ENCODE data around the gene U2AF1.
A peak's percentile ranks its signal among the peaks of the same experiment; 100 is the strongest.
"Not testable (repeated sequence)": the region's sequence is repeated elsewhere in the genome, so short reads cannot be mapped to it uniquely, and the experiment has no call there.

The U2AF1 gene, protein sequence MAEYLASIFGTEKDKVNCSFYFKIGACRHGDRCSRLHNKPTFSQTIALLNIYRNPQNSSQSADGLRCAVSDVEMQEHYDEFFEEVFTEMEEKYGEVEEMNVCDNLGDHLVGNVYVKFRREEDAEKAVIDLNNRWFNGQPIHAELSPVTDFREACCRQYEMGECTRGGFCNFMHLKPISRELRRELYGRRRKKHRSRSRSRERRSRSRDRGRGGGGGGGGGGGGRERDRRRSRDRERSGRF
- long read RNA-seq, full-length matches to known transcripts: 102 of 114 reads
- long read RNA-seq, partial matches to known transcripts: 5 of 114 reads
- long read RNA-seq, other reads (novel, unspliced or antisense): 7 of 114 reads

DNA sequence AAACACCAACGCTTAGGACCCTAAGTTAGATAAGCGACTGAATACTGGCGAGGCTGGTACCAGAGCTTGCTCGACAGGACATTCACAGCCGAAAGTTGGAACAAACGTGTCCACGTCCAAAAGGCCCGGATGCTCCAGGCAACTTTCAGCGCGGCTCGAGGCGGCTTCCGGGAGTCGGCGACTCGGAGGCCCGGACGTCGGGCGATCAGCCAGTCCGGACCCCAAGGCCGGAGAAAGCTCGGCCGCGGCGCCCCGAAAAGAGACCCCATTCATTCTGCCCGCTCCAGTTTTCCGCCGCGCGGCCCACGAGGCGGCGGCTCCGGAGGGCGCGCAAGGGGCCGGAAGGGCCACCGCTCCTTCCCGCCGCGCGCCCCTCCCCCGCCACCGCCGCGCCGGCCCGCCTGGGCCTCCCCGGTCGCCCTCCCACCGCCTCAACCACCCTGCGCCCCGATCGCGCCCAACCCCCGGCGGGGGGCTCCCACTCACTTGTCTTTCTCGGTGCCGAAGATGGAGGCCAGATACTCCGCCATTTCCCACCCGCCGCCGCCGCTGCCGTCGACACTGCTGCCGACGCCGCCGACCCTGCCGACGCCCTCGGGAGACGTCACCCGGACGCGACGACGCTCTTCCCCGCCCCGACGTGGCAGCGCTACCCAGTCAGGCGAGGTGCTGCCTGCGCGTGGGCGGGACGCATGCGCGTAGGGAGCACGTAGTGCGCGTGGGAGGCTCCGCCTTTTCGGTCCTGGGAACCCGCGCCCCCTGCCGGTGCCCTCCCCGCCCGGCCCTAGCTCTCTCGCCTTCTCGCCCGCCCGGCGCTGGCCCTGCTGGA is at the start of gene U2AF1:
TSS of gene U2AF1 (minus strand) at position 606 of the 829 bp plus-strand sequence. CDS start at position 530, 76 bp downstream.
- Histone ChIP-seq H3K27ac (replicated peaks) (peak within 1 kb of the TSS; percentile 75), H3K4me3 (replicated peaks; ENCODE audit: insufficient read depth, low read length) (peak within 1 kb of the TSS; percentile 42)
- not testable (repeated sequence) for H3K27me3 ChIP-seq (ENCODE audit: insufficient read depth, poor library complexity, severe bottlenecking)
- peak in 1 of 2 experiments; percentile 50 for DNase-seq (ENCODE audit: low read depth in 1 of 2, low spot score in 1 of 2)

DNA sequence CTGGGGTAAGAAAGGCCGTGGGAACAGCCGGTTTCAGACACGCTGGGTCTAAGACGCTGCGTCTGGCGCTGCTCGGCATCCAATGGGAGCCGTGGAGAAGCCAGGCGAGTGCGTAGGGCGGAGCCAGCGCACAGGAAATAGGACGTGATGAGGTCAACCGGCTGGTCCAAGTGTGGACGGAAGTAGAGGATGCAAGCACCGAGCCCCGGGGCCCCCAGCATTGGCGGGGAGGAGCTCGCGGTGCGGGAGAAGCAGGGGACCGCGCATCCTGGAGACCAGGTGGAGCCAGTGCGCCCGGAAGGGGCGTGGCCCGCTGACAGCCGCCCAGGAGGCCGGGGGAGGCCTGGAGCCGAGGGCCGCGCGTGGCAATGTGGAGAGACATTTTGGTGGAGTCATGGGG is 46.2 kb upstream of the U2AF1 start:
- not testable (repeated sequence) for H3K27ac ChIP-seq (replicated peaks); H3K27me3 ChIP-seq (ENCODE audit: insufficient read depth, poor library complexity, severe bottlenecking); H3K4me3 ChIP-seq (replicated peaks; ENCODE audit: insufficient read depth, low read length); DNase-seq (ENCODE audit: low read depth in 1 of 2, low spot score in 1 of 2)

DNA sequence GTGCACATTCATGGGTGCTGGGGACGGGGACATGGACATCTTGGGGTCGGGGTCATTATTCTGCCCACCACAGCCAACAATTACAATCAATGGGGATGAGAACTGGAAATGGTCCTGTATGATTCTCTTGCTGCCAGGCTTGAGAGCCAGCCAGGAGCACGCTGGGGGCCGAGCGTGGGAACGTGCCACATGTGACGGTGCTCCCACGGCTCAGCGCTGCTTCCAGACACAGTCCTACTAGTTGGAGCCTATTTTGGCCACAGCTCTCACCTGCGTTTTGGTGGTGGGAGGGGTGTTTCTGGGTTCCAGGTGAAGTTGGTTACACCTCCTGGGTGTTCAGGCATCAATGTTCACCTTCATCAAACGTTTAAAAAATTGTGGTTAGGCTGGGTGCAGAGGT is 42.0 kb upstream of the U2AF1 start:
- H3K4me3 ChIP-seq (replicated peaks; ENCODE audit: insufficient read depth, low read length); H3K27me3 ChIP-seq (ENCODE audit: insufficient read depth, poor library complexity, severe bottlenecking); DNase-seq (ENCODE audit: low read depth in 1 of 2, low spot score in 1 of 2); H3K27ac ChIP-seq (replicated peaks): not testable (repeated sequence)

DNA sequence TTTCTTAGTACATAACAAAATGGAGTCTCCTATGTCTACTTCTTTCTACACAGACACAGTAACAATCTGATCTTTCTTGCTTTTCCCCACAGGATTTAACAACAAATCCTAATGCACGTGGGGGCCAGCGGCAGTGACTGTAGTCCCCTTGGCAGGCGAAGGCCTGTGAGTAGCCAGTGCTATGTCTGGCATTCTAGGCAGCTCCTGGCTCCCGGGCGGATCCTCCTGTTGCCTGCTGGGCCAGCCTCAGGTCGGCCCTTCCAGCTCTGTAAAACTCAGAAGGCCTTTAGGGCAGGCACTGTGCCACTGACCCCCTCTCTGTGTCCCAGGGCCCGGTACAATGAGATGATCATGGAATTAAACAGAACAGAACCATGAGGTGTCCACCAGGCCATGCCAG is 40.6 kb upstream of the U2AF1 start:
- DNase-seq (ENCODE audit: low read depth in 1 of 2, low spot score in 1 of 2); H3K27ac ChIP-seq (replicated peaks); H3K27me3 ChIP-seq (ENCODE audit: insufficient read depth, poor library complexity, severe bottlenecking); H3K4me3 ChIP-seq (replicated peaks; ENCODE audit: insufficient read depth, low read length): not testable (repeated sequence)

DNA sequence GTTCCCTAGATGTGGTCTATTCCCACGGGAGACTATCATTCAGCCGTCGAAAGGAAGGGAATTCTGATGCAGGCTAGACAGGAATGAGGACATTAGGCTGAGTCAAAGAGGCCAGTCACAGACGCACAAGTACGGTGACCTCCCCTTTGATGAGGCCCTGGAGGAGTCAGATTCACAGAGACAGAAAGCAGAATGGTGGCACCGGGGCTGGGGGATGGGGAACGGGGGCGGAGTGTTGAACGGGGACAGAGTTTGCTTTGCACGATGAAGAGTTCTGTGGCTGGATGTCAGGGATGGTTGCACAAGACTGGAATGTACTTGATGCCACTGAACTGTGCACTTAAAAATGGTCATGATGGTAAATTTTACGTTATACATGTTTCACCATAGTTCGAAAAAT is 39.3 kb upstream of the U2AF1 start:
- H3K27ac ChIP-seq (replicated peaks); DNase-seq (ENCODE audit: low read depth in 1 of 2, low spot score in 1 of 2); H3K27me3 ChIP-seq (ENCODE audit: insufficient read depth, poor library complexity, severe bottlenecking); H3K4me3 ChIP-seq (replicated peaks; ENCODE audit: insufficient read depth, low read length): not testable (repeated sequence)

DNA sequence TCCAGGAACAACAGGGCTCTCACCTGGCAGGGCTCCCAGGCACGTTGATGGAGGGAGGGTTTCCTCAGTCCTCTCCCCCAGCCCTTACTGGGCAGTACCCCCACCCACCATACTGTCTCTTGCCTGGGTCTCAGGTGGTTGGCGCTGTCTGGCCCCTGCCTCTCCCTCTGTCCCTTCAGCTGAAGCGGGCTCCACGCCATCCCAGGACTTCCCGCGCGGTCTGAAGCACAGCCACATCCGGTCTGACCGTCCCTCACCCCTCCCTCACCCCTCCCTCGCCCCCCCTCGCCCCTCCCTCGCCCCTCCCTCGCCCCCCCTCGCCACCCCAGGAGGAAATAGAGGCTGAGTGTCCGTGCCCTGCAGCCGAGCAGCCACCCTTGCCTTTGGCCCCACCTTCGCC is 34.0 kb upstream of the U2AF1 start:
- not testable (repeated sequence) for H3K4me3 ChIP-seq (replicated peaks; ENCODE audit: insufficient read depth, low read length); DNase-seq (ENCODE audit: low read depth in 1 of 2, low spot score in 1 of 2); H3K27ac ChIP-seq (replicated peaks); H3K27me3 ChIP-seq (ENCODE audit: insufficient read depth, poor library complexity, severe bottlenecking)

DNA sequence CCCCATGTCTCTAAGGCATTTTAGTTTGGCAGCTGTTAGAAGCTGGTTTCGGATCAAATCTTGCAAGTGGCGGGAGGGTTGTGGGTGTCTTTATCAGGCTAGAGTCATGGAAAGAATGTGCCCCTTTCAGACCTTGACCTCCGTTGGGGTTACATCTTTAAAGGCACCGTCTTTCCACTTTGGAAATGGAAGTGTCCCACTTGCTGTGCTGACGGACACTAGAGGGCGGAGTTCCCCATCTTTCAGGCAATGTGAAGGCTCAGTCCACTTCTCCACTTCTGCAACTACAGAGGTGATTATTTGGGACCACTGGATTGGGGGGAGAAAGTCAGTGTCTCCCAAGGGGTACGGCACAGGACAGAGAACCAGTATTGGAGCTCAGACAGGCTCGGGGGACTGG is 31.6 kb upstream of the U2AF1 start:
- not testable (repeated sequence) for H3K4me3 ChIP-seq (replicated peaks; ENCODE audit: insufficient read depth, low read length); DNase-seq (ENCODE audit: low read depth in 1 of 2, low spot score in 1 of 2); H3K27me3 ChIP-seq (ENCODE audit: insufficient read depth, poor library complexity, severe bottlenecking); H3K27ac ChIP-seq (replicated peaks)

DNA sequence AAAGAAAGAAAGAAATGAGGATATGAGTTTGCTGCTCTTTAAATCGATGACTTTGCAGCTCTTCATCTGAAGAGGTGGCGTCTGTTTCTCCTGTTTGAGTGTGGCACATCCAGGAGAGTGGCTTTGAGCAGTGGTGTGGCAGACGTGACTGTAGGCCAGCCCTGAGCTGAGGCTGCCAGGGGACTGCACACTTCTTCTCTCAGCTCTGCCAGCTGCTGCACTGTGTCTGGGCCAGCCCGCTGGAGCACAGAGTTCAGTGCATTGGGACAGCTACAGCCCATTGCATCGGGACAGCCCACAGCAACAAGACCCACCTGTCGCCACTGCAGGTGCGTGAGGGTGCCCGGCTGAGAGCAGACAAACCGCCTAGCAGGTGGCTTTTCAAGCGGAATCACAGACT is 27.1 kb upstream of the U2AF1 start:
- not testable (repeated sequence) for H3K27ac ChIP-seq (replicated peaks)

DNA sequence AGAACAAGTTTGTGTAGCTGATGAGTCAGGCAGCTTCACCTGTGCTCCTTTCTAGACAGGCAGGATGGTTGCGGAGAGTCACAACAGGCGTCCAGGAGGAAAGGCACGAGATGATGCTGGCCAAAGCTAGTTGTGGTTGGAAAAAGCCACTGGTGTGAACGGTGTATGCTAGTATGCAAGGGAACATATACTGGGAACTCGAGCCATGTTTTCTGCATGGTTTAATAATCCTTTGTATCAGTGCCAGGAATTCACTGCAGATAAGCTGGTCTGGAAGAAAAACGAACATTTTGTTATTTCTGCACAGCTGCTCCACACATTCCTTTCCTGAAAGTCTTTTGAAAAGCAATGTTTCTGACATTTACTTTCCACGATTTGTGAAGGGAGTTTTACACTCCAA is 22.7 kb upstream of the U2AF1 start:
- H3K27me3 ChIP-seq (ENCODE audit: insufficient read depth, poor library complexity, severe bottlenecking); DNase-seq (ENCODE audit: low read depth in 1 of 2, low spot score in 1 of 2); H3K4me3 ChIP-seq (replicated peaks; ENCODE audit: insufficient read depth, low read length); H3K27ac ChIP-seq (replicated peaks): not testable (repeated sequence)

More for the DNA sequence above, 27.1 kb upstream of the U2AF1 start:
- not testable (repeated sequence) for H3K4me3 ChIP-seq (replicated peaks; ENCODE audit: insufficient read depth, low read length); H3K27me3 ChIP-seq (ENCODE audit: insufficient read depth, poor library complexity, severe bottlenecking); DNase-seq (ENCODE audit: low read depth in 1 of 2, low spot score in 1 of 2)

DNA sequence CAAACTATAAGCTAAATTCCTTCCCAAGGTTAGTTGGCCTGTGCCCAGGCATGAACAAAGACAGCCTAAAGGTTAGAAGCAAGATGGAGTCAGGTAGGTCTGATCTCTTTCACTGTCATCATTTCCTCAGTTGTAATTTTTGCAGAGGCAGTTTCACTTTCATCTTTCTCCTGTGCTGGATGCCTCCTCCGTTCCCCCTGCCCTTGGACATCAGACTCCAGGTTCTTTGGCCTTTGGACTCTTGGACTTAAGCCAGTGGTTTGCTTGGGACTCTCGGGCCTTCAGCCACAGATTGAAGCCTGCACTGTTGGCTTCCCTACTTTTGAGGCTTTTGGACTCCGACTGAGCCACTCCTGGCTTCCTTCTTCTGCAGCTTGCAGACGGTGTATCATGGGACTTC is 8.6 kb upstream of the U2AF1 start:
- H3K27ac ChIP-seq (replicated peaks); DNase-seq (ENCODE audit: low read depth in 1 of 2, low spot score in 1 of 2): not testable (repeated sequence)

DNA sequence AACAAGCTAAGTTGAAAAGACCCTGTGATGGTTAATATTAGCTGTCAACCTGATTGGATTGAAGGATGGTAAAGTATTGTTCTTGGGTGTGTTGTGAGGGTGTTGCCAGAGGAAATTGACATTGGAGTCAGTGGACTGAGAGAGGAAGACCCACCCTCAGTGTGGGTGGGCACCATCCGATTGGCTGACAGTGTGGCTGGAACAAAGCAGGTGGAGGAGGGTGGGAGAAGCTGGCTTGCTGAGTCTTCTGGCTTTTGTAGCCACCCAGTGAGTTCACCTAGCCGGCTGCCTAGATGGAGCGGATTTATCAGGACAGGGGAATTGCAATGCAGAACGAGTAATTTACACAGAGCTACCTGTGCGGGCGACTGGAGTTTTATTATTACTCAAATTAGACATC is 7.1 kb upstream of the U2AF1 start:
- H3K27ac ChIP-seq (replicated peaks); H3K4me3 ChIP-seq (replicated peaks; ENCODE audit: insufficient read depth, low read length); H3K27me3 ChIP-seq (ENCODE audit: insufficient read depth, poor library complexity, severe bottlenecking); DNase-seq (ENCODE audit: low read depth in 1 of 2, low spot score in 1 of 2): not testable (repeated sequence)

More for the DNA sequence above, 8.6 kb upstream of the U2AF1 start:
- H3K27me3 ChIP-seq (ENCODE audit: insufficient read depth, poor library complexity, severe bottlenecking); H3K4me3 ChIP-seq (replicated peaks; ENCODE audit: insufficient read depth, low read length): not testable (repeated sequence)

DNA sequence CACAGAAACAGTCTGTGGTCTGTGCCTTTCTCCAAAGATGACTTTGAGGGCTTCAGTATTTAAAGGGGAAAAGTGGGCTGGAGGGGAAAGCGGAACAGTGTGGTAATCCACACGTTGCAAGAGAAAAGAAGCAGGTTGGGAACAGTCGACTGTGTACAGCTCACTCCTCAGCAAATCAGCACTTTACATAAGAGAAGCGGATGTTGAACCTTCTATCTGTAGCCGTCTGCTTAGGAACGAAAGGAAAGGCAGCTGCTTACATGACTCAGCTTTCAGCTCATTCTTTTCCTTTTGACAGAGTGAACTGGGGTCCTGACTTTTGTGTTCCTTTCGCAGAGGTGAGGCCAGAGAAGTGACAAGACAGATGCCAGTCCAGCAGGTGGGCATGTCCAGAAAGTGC is 1.6 kb upstream of the U2AF1 start:
- not testable (repeated sequence) for H3K4me3 ChIP-seq (replicated peaks; ENCODE audit: insufficient read depth, low read length)

DNA sequence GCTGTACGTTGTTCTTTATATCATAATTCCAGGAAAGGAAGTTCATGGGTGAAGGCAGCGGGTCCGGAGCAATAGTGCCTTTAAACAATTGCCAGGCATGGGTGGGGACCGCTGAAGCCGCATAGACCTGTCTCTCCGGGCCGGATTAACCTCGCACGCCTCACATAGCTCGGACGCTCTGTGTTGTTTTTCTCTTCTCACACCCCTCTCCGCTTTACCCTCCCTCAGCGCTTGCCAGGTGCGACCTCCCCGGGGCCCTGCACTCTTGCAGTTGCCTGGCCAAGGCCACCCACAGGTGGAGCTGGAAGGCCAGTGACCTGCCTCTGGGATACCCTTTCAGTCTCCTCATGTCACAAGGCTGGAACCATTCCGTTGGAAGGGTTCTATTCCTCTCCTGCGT is 807 bp upstream of the U2AF1 start:
- DNase-seq (ENCODE audit: low read depth in 1 of 2, low spot score in 1 of 2); H3K4me3 ChIP-seq (replicated peaks; ENCODE audit: insufficient read depth, low read length); H3K27ac ChIP-seq (replicated peaks); H3K27me3 ChIP-seq (ENCODE audit: insufficient read depth, poor library complexity, severe bottlenecking): not testable (repeated sequence)

More for the DNA sequence above, 1.6 kb upstream of the U2AF1 start:
- DNase-seq (ENCODE audit: low read depth in 1 of 2, low spot score in 1 of 2); H3K27me3 ChIP-seq (ENCODE audit: insufficient read depth, poor library complexity, severe bottlenecking); H3K27ac ChIP-seq (replicated peaks): not testable (repeated sequence)

DNA sequence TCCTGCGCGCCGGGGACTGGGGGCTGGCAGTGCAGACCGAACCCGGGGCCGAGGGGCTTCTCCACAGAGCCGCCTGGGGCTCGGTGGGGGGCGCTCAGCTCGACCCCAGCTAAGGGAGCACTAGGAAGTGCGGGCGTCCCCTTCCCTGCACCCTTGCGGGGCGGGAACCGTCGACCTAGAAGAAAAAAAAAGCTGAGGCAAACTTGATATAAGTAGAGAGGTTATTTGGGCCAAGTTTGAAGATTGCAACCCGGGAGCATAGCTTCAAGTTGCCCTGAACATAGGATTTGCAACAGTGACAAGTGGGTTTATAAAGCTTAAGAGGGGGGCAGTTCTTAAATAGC is 396 bp upstream of the U2AF1 start:
- H3K27ac ChIP-seq (replicated peaks); DNase-seq (ENCODE audit: low read depth in 1 of 2, low spot score in 1 of 2); H3K4me3 ChIP-seq (replicated peaks; ENCODE audit: insufficient read depth, low read length); H3K27me3 ChIP-seq (ENCODE audit: insufficient read depth, poor library complexity, severe bottlenecking): not testable (repeated sequence)

DNA sequence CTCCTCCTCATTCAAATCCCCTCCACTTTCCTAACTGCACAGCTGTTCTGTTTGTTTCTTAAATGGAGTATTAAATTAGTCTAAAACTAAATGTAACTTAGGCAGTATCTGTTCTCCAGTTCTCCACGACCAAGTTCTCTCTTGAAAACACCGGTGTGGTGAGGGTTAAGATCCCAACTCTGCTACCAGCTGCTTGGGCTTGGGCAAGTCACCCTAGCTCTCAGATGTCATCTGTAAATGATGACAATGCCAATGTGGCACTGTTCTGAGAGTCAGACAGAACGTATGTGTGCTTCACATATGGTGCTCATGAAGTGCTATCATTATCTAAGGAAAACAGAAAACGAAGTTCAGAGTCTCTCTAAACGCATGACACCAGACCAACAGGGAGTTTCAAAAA is 2.7 kb downstream of the U2AF1 start:
- not testable (repeated sequence) for H3K27me3 ChIP-seq (ENCODE audit: insufficient read depth, poor library complexity, severe bottlenecking); H3K27ac ChIP-seq (replicated peaks); H3K4me3 ChIP-seq (replicated peaks; ENCODE audit: insufficient read depth, low read length)
- DNase-seq (ENCODE audit: low read depth in 1 of 2, low spot score in 1 of 2): peak in 1 of 2 experiments; percentile 28
